GM18907 (cell line): Measurements from ENCODE around the gene M6PR.

Experiments
- ATAC-seq: cut with Tn5 transposase; IDR thresholded peaks from one replicate; pipeline ENCODE4 v1.9.1; 2021; ENCODE audit warnings: mild to moderate bottlenecking, moderate library complexity; ENCODE audit not compliant: unreplicated experiment

The M6PR gene

DNA sequence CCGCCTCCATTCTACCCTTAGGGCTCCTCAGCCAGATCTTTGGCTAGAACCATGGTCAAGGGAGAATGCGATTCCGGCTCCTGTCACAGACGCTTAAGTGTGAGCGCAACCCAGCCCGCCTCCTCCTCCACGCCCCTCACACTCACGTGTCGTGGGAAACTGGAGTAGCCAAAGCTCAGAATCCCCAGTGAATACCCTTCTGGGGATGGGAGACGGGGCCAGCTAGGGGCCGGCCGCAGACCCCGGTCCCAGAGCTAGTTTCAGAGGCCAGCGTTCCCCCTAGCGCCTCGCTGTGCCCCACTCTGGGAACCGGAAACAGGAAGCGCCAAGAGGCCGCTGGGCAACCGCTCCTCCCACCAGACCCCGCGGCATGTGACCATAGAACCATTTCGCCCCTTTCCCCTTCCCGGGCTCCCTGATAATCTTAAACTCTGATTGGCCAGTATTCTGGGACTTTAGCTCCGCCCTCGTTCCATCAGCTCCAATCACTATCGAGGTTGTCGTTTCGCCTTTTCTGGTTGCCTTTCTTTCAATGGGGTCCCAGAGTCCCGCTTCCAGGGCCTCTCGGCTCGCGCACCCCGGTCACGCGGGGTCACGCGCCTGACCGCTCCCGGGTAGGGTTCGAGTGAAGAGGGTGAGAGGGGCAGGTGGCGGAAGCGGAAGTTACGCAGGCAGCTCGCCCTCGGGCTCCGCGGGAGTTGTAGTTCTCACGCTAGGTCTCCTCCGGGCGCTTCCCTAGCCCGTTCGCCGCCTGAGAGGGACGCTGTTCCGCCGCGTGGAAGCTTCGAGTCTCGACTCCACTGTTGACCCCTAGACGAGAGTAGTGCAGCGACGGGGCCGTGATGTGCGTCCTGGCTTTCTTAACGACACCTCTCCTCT, at the start of gene M6PR:
M6PR (minus strand) TSS at position 304 of the 879 bp plus-strand sequence. CDS start 3,241 bp downstream, outside the sequence.
- peak; percentile 87 for ATAC-seq

DNA sequence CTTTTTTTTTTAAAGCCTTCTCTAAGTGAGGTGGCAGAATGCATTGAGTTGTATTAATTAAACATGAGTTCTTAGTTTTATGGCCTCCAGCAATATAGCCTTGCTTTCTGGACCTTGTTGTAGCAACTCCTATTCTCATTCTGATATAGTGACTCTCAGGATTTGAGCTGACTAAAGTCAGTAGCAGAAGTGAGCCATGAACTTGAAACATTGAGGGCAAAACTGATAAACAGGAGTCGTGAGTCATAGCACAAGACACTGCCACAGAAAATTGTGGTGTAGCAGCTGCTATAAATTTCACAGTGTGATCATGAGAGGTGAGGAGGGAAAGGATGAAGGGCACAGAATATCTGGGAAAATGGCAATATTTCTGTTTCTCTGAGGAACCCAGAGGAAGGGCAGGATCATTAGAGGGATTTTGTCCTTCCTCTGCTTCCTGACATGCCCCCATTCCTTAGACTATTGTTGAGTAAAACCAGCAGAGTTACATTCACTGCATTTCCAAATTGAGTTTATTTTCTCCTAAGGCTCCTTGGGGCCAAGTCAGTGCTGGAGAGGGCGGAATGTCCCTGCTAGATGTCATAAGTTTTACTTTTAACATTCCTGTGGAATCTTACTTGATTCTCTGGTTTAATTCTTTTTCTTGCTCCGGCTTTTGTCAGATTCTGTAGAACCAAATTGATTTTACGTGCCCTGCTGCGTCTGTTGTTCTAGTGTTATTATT, 47.4 kb upstream of the M6PR start:
- ATAC-seq: peak; percentile 96

- ATAC-seq: no peak
Measured at GRCh38 chr12:8995021-8995775, 45.8 kb upstream of the M6PR start.

GRCh38 chr12:8993827-8994226, 44.4 kb upstream of the M6PR start:
- ATAC-seq: no peak

DNA sequence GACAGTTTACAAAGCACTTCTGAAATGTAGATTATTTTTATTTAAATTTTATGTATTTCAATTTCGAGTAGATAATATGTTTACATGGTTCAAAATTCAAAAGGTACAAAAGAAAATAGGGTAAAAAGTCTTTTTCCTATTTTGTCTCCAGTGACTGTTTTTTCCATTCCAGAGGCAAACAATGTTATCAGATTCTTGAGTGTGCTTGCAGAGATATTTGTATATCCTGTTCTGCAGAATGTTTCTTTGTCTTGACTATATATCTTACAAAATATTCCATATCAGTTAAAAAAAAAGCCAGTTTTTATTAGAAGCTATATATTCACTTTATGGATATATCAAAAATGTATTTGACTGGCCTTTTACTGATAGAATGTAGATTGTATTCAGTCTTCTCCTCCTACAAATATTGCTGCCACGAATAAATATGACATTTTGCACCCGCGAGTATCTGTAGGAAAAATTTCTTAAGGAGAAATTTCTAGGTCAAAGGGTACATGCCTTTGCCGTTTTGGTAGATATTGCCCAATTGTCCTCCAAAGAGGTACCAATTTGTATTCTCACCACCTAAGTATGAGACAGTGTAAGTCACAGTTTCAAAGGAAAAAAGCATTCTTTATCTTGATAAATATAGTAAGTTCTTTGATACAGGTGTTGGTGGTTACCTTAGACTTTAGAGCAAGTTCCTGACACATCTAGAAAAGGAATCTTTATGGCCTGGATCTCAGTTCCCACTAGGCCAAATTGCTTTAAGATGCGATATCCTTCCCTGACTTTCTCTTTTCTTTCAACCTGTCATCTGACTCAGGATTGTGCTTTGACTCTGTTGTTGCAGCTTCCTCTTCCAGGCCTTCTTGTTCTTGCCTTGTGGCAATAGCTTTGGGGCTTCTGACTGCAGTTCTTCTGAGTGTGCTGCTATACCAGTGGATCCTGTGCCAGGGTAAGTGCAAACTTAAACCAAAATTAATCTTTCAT, 42.2 kb upstream of the M6PR start:
- ATAC-seq: no peak

- ATAC-seq: no peak
Measured at GRCh38 chr12:8989413-8989812, 40.0 kb upstream of the M6PR start, which contains the start of gene KLRG1. TSS of gene KLRG1 (plus strand) at chr12:8989546. CDS start at chr12:8989636, 90 bp downstream.

GRCh38 chr12:8987685-8988084, 38.2 kb upstream of the M6PR start:
- ATAC-seq: no peak

GRCh38 chr12:8987163-8987562, 37.7 kb upstream of the M6PR start:
- no peak for ATAC-seq

- ATAC-seq: no peak
Measured at GRCh38 chr12:8985213-8985754, 35.8 kb upstream of the M6PR start.

GRCh38 chr12:8980137-8980536, 30.7 kb upstream of the M6PR start:
- ATAC-seq: no peak

DNA sequence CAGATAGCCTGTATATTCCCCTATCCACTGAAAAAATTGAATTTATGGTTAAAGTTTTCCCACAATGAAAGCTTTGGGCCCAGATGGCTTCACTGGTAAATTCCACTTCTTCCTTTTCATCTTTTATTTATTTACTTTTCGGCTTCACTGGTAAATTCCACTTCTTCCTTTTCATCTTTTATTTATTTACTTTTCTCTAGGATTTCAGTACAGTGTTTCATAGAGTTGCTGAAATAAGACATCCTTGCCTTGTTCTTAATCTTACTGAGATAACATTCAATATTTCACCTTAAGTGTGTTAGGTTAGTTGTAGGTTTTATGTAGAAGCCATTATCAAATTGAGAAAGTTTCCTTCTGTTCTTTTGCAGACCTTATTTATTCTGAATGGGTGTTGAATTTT, 21.0 kb upstream of the M6PR start:
- no peak for ATAC-seq

- ATAC-seq: no peak
Measured at GRCh38 chr12:8969861-8970411, 20.5 kb upstream of the M6PR start.

DNA sequence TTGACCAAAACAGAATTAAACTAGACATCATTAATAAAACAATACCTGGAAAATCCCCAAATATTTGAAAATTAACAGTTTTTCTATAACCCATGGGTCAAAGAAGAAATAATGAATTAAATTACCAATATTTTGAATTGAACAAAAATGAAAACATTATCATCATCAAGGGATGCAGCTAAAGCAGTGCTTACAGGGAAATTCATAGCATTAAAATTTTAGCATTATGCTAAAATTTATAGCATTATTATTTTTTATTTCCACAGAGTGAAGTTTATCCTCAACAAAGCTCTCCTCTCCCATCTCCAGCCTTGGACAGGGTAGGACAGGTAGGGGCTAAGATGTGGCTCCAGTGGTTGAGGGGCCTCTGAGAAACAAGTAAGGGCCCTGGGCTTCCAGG, 19.3 kb upstream of the M6PR start:
- ATAC-seq: no peak

DNA sequence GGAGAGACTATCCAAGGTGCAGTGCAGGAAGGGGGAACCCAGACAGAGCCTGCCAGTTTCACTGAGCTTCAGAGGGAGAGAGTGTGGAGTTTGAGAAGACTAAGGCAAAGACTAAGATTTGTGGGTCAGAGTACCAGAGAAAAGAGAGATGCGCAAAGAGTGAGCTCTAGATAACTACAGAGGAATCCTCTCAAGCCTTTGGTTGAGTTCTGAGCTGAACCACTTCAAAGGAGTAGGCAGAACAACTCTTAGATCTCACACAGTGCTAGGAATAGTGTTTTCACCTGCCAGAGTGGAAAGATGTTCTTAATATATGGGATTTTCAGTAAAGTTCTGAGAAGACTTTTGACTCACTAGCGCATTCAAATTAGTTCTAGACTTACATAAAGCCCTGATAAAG, 10.7 kb upstream of the M6PR start:
- ATAC-seq: no peak

GRCh38 chr12:8958066-8958465, 8.6 kb upstream of the M6PR start:
- no peak for ATAC-seq

DNA sequence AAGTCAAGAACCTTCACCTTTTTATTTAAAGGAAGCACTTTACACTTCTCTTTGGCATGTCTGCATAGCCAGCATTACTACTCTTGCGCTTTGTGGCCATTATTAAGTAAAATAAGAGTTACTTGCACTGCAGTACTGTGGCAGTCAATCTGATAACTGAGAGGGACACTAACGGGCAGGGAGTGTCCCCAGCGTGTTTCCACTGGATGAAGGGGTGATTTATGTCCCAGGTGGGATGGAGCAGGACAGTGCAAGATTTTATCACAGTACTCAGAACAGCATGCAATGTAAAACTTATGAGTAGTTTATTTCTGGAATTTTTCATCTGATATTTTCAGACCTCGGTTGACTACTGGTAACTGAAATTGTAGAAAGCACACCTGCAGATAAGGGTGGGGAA, 8.1 kb upstream of the M6PR start:
- no peak for ATAC-seq

DNA sequence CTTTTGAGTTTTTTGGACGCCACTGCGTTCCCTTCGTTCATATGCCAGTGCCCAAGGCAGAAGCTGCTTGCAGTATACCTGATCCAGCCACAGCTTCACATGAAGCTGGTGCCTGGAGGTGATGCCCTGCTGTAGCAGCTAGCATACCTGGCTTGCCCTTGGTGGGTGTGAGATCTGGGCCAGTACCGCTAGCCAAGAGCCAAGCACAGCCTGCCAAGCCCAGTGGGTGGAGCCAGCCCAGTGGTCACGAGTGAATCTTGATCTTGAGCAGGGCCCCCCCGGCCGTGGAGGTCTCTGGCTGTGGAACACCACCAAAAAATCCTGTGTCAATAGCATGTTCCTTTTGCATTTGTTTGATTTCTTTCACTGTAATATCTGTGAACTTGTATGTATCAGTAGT, 7.3 kb upstream of the M6PR start:
- ATAC-seq: no peak

GRCh38 chr12:8956073-8956472, 6.6 kb upstream of the M6PR start:
- ATAC-seq: no peak

GRCh38 chr12:8953773-8954402, 4.4 kb upstream of the M6PR start:
- ATAC-seq: no peak
